Loucy (cell line): ENCODE measurements around the gene TMEM204.

Experiments used
- H2AFZ ChIP-seq: fragments of 200-600 bp; sonication (generic); 2 replicates; pipeline ENCODE4 v1.6.0; 2016; ENCODE audit warnings: antibody characterized with exemption, mild to moderate bottlenecking, low read length, moderate library complexity
- H3F3A ChIP-seq: fragments of 200-600 bp; 2 replicates; pipeline ENCODE4 v1.6.0; 2016; ENCODE audit warnings: antibody characterized with exemption, low read depth, mild to moderate bottlenecking
- H3K27me3 ChIP-seq: fragments of 200-600 bp; sonication (generic); 2 replicates; pipeline ENCODE4 v1.6.1; 2014; ENCODE audit warnings: low read length, mild to moderate bottlenecking; ENCODE audit not compliant: insufficient read depth, poor library complexity, severe bottlenecking
- H3K36me3 ChIP-seq: fragments of 200-600 bp; sonication (generic); 2 replicates; pipeline ENCODE4 v1.6.1; 2016; ENCODE audit warnings: low read length; ENCODE audit not compliant: insufficient read depth
- H3K4me1 ChIP-seq: fragments of 200-600 bp; sonication (generic); 2 replicates; pipeline ENCODE4 v1.5.1; 2014; ENCODE audit warnings: low read length, mild to moderate bottlenecking; ENCODE audit not compliant: insufficient read depth, poor library complexity, severe bottlenecking
- H3K4me2 ChIP-seq: fragments of 200-600 bp; sonication (generic); 2 replicates; pipeline ENCODE4 v1.6.0; 2014; ENCODE audit warnings: antibody characterized with exemption, low read length, low read depth, mild to moderate bottlenecking; ENCODE audit not compliant: poor library complexity, severe bottlenecking
- H3K4me3 ChIP-seq: fragments of 200-600 bp; sonication (generic); 2 replicates; pipeline ENCODE4 v1.5.1; 2014; ENCODE audit warnings: low read length, mild to moderate bottlenecking, mixed read lengths; ENCODE audit not compliant: poor library complexity, severe bottlenecking
- H3K79me2 ChIP-seq: fragments of 200-600 bp; sonication (generic); 2 replicates; pipeline ENCODE4 v1.6.1; 2014; ENCODE audit warnings: low read length; ENCODE audit not compliant: insufficient read depth
- H3K9ac ChIP-seq: fragments of 200-600 bp; sonication (generic); 2 replicates; pipeline ENCODE4 v1.6.0; 2014; ENCODE audit warnings: mild to moderate bottlenecking, low read depth, low read length, moderate library complexity; ENCODE audit not compliant: poor library complexity, severe bottlenecking
- H3K9me2 ChIP-seq: fragments of 200-600 bp; sonication (generic); replicated peaks from 2 replicates; pipeline ENCODE4 v1.6.1; 2016; ENCODE audit warnings: low read depth, low read length, mixed read lengths
- H3K9me3 ChIP-seq: fragments of 200-600 bp; sonication (generic); 2 replicates; pipeline ENCODE4 v1.6.1; 2014; ENCODE audit warnings: mild to moderate bottlenecking, antibody characterized with exemption, low read length, low read depth; ENCODE audit not compliant: insufficient read depth
- H4K20me1 ChIP-seq: fragments of 200-600 bp; sonication (generic); 2 replicates; pipeline ENCODE4 v1.6.0; 2014; ENCODE audit warnings: antibody characterized with exemption, low read length, mild to moderate bottlenecking; ENCODE audit not compliant: insufficient read depth, poor library complexity, severe bottlenecking
- EZH2phosphoT487 ChIP-seq: fragments of 200-600 bp; IDR thresholded peaks from 2 replicates; pipeline ENCODE4 v1.6.1; 2018; ENCODE audit warnings: antibody characterized with exemption, mild to moderate bottlenecking, moderate library complexity, borderline replicate concordance
- TF ChIP-seq, protein P1 (sequence below): fragments of 200-600 bp; sonication (generic); conservative IDR thresholded peaks from 2 replicates; pipeline ENCODE4 v1.5.1; 2014; ENCODE audit warnings: mild to moderate bottlenecking, antibody characterized with exemption, low read length

Gene TMEM204

DNA sequence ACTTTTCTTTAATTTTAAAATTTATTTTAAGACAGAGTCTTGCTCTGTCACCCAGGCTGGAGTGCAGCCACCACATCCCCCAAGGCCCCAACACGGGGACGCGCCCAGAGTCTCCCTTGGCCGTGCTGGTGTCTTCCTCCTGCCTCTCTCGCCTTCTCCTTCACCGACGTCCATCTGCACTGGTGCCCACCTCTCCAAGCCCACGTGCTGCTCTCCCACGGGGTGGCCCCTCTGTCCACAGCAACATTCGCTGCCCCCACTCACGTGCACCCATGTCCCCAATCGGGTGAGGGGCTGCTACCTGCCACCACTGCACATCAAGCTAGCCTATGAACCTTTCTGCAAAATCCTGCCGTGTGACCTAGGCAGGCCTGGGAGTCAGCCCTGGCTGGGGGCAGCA, 3.1 kb downstream of the TMEM204 start:
- Histone ChIP-seq H3K4me2 (no peak overlapping the region), H3K9me3 (no peaks in the 10 kb centered on the region), H3K4me1 (peaks cover 14% of the 10 kb centered on the region), H3K27me3 (no peaks in the 10 kb centered on the region), H2AFZ (no peak overlapping the region), H3K79me2 (no peaks in the 10 kb centered on the region), H3K9me2 (no peaks in the 10 kb centered on the region), H3K36me3 (no peaks in the 10 kb centered on the region), H3F3A (no peaks in the 10 kb centered on the region), H3K4me3 (no peak overlapping the region), H3K9ac (no peak overlapping the region), H4K20me1 (no peaks in the 10 kb centered on the region)
- TF ChIP-seq, protein P1, sequence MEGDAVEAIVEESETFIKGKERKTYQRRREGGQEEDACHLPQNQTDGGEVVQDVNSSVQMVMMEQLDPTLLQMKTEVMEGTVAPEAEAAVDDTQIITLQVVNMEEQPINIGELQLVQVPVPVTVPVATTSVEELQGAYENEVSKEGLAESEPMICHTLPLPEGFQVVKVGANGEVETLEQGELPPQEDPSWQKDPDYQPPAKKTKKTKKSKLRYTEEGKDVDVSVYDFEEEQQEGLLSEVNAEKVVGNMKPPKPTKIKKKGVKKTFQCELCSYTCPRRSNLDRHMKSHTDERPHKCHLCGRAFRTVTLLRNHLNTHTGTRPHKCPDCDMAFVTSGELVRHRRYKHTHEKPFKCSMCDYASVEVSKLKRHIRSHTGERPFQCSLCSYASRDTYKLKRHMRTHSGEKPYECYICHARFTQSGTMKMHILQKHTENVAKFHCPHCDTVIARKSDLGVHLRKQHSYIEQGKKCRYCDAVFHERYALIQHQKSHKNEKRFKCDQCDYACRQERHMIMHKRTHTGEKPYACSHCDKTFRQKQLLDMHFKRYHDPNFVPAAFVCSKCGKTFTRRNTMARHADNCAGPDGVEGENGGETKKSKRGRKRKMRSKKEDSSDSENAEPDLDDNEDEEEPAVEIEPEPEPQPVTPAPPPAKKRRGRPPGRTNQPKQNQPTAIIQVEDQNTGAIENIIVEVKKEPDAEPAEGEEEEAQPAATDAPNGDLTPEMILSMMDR = no peak
- no peak for TF ChIP-seq EZH2phosphoT487

DNA sequence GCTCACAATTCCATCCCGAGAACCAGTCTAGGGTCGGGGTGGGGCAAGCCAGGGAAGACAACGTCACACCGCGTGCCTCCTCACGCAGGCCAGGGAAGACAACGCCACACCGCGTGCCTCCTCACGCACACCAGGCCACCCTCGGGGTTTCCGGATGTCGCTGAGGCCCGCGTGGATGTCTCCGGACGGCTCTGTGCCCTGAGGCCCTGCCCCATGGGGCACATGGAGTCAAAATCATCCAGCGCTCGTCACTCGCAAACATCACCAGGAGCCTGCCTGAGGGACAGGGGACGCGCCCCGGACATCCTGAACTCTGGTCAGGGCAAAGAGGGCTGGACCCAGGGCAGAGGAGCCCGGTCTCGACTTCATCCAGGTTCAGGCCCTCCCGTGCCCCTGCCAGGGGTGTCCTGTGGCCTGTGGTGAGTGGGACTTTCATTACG, 3.7 kb downstream of the TMEM204 start:
- H2AFZ ChIP-seq = no peak overlapping the region
- H3K79me2 ChIP-seq = no peaks in the 10 kb centered on the region
- no peaks in the 10 kb centered on the region for H3K27me3 ChIP-seq
- peaks cover 14% of the 10 kb centered on the region for H3K4me1 ChIP-seq
- H3F3A ChIP-seq = no peaks in the 10 kb centered on the region
- no peak overlapping the region for H3K4me2 ChIP-seq
- no peak overlapping the region for H3K9ac ChIP-seq
- TF ChIP-seq EZH2phosphoT487 = no peak
- TF ChIP-seq, protein P1 = no peak
- H3K9me3 ChIP-seq = no peaks in the 10 kb centered on the region
- H3K36me3 ChIP-seq = no peaks in the 10 kb centered on the region
- no peak overlapping the region for H3K4me3 ChIP-seq
- no peaks in the 10 kb centered on the region for H4K20me1 ChIP-seq
- H3K9me2 ChIP-seq = no peaks in the 10 kb centered on the region

DNA sequence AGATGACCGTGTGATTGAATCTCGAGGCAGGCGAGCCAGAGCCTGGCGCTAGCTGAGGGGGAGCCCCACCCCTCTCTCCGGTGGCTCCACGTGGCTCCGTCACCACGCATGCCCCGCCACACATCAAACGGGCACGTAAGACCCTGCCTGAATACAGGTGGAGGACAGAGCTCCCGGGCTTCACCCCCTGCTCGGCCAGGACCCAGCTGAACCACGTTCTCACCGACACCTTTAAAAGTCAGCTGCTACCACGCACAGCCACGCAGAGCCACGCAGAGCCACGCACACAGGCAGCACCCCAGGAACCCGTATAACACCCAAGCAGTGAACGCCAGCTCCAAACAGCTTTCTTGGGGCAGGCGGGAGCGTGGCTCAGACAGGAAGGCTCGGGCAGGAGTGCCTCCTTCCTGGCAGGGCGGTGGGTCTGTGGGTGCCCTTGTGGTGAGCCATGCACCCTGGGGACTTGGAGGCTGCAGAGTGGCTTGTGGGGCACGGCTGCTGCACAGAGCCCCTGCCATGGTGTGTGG, 4.4 kb downstream of the TMEM204 start:
- Histone ChIP-seq H3K79me2 (no peaks in the 10 kb centered on the region), H3K4me3 (no peak overlapping the region), H3K9me3 (no peaks in the 10 kb centered on the region), H3K9ac (peak overlapping the region; percentile 22), H2AFZ (no peak overlapping the region), H3K4me1 (peaks cover 19% of the 10 kb centered on the region), H3K9me2 (no peaks in the 10 kb centered on the region), H3K4me2 (peak overlapping the region; percentile 68), H4K20me1 (no peaks in the 10 kb centered on the region), H3F3A (no peaks in the 10 kb centered on the region), H3K36me3 (no peaks in the 10 kb centered on the region), H3K27me3 (no peaks in the 10 kb centered on the region)
- TF ChIP-seq EZH2phosphoT487 = no peak
- TF ChIP-seq, protein P1 = no peak
